CD4-positive, alpha-beta T cell treated with Interleukin-15 for 4 hours (primary cell): Measurements from ENCODE around the gene NEK8.
"Not testable (repeated sequence)": the region's sequence is repeated elsewhere in the genome, so short reads cannot be mapped to it uniquely, and the experiment has no call there.

Experiments
- DNase-seq: peaks from one replicate; pipeline ENCODE4 v3.0.0-alpha.2; 2020; ENCODE audit warnings: low spot score

The NEK8 gene

DNA sequence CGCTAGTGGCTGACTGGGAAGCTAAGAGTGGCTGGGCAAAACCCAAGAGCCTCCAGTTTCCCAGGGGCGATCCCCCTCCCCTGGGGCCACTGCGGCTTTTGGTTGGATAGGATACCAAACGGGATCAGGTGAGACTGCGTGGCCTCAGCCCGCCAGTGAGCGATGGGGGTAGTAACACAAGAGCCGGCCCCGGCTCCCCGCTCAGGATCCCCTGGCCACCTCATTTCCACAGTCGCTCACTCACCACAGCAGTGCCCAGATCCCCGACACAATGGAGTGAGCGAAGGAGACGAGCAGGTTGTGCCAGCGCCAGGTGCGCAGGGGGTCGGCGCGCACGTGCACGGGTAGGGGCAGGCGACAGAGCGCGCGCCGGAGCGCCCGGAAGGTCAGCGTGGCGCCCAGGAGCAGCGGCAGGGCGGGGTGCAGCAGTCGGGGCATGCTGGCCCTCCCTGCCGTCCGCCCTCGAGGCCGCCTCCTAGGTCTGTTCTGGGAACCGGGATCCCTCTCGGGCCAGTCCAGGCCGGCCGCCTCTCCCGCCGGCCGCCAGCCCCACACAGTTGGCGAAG is 2.8 kb upstream of the NEK8 start:
- DNase-seq, result no peak

DNA sequence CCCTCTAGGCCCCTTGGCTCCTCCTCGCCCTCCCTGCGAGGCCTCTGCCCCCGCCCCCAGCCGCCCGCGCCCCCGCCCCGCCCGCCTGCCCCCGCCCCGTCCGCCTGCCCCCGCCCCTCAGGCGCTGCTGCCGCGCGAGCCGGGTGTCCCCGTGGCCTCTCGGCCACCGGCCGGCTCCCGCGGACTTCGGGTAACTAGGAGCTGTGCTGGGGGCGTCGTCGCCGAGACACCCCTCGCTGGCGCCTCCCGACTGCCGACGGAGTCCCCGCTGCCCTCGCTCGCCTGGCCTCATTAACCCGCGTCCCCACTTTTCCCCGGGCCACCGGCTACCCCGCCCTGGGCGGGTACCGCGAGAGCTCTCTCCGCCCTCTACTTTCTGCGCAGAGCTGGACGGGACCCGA is 2.4 kb upstream of the NEK8 start, which contains the start of gene TLCD1:
TSS of gene TLCD1 (minus strand) at position 8 of the 401 bp plus-strand sequence. CDS start 136 bp downstream, outside the sequence.
- DNase-seq, result peak; percentile 59

DNA sequence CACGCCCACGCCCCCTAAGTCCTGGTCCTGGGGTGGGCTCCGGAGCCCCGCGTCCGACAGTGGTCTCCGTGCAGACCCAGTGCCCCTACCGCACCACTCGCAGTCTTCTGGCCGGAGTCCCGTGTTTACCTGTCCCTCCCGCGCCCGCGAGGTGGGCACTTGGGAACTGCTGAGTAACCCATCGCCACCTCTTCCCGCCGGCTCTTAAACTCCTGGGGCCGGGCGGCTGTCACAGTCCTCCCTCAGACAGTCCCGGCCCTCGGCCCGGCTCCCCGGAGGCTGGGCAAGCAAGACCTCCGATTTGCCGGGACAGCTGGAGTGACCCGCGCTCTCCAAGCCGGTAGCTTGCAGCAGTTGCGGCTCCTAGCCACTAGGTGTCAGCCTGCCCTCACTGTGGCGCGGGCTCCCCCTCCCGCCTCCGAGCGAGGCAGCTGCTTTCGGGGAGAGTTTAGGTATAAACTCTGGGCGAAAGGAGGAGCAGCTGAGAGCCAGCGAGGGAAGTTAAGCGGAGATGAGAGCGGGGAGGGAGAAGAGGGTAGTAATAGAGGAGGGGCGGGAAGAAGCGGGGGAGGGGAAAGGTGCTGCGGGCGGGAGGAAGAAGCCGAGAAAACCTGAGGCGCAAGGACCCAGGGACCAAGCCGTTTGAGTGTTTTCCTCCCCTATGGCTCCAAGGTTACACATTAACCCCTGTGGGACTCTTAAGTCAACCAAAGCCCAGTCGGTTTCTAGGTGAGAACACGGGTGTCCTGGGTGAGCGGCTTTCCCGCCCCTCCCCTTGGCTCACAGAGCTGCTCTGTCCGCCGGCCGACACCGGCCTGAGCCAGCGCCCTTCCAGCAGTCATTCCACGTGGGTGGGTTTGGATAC is 1.7 kb upstream of the NEK8 start:
- peak; percentile 91 for DNase-seq

DNA sequence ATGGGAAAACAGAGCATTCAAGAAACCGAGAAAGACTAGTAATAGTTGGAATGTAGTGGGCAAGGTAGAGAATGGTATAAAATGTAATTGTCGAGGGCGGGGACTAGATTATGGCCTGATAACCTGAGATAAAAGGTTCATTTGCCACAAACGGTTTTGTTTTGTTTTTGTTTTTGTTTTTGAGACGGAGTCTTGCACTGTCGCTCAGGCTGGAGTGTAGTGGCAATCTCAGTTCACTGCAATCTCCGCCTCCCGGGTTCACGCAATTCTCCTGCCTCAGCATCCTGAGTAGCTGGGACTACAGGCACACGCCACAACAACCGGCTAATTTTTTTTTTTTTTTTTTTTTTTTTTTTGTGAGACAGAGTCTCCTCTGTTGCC is 1.4 kb downstream of the NEK8 start:
- no peak for DNase-seq

DNA sequence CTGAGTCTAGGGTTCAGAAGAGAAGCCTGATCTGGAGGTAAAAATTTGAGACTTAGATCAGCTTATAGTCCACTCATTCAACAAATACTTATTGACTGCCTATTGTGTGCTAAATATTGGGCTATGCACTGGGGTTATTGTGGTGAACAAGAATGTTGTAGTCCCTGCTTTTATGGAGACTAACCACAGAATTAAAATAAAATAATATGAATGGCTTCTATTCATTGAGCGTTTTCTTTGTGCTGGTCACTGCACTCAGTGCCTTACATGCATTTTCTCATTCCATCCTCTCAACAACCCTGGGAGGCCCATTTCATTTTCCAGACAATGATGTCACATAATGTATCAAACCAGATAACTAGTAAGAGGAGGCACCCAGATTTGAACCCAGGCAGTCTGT is 4.8 kb downstream of the NEK8 start:
- DNase-seq, result no peak

DNA sequence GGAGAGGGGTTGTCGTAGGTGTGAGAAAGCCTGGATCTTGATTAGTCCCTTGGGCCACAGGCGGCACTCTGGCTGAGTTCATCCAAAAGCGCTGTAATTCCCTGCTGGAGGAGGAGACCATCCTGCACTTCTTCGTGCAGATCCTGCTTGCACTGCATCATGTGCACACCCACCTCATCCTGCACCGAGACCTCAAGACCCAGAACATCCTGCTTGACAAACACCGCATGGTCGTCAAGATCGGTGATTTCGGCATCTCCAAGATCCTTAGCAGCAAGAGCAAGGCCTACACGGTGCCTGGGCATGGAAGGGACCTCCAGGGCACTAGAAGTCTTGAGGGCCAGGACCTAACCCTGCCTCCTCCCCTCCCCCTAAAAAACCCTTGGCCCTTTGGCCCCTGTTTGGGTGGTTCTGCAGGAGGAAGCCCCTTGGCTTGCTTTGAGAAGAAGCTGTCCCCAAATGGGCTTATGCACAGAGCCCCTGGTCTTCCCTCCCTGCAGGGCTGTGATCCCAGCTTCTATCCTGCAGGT is 6.2 kb downstream of the NEK8 start:
- DNase-seq, result no peak

DNA sequence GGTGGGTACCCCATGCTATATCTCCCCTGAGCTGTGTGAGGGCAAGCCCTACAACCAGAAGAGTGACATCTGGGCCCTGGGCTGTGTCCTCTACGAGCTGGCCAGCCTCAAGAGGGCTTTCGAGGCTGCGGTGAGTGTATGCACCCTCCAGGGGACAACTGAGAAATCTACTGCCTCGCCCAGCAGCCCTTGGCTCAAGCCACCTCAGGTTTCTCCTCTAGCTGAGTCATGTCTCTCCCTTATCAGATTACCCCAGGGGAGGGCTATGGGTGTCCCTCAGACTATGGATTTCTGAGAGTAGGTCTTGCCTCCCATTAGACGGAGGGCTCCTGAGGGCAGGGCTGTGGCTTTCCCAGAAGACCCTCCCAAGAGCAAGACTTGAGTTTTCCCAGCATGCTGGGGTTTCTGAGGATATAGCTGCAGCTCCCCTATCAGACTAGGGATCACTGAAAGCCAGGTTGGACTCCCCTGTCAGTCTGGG is 6.7 kb downstream of the NEK8 start:
- no peak for DNase-seq

DNA sequence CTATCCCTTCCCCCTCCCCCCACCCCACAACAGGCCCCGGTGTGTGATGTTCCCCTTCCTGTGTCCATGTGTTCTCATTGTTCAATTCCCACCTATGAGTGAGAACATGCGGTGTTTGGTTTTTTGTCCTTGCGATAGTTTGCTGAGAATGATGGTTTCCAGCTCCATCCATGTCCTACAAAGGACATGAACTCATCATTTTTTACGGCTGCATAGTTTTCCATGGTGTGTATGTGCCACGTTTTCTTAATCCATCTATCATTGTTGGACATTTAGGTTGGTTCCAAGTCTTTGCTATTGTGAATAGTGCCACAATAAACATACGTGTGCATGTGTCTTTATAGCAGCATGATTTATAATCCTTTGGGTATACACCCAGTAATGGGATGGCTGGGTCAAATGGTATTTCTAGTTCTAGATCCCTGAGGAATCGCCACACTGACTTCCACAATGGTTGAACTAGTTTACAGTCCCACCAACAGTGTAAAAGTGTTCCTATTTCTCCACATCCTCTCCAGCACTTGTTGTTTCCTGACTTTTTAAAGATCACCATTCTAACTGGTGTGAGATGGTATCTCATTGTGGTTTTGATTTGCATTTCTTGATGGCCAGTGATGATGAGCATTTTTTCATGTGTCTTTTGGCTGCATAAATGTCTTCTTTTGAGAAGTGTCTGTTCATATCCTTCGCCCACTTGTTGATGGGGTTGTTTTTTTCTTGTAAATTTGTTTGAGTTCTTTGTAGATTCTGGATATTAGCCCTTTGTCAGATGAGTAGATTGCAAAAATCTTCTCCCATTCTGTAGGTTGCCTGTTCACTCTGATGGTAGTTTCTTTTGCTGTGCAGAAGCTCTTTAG is 7.6 kb downstream of the NEK8 start:
- DNase-seq, result not testable (repeated sequence)

- no peak for DNase-seq
Measured at GRCh38 chr17:28737316-28737715, 8.7 kb downstream of the NEK8 start.

GRCh38 chr17:28737770-28738679 is 9.4 kb downstream of the NEK8 start:
- DNase-seq, result no peak

GRCh38 chr17:28738680-28739384 is 10.2 kb downstream of the NEK8 start:
- DNase-seq, result peak; percentile 45

- DNase-seq, result no peak
Measured at GRCh38 chr17:28740406-28741357, 12.1 kb downstream of the NEK8 start.

DNA sequence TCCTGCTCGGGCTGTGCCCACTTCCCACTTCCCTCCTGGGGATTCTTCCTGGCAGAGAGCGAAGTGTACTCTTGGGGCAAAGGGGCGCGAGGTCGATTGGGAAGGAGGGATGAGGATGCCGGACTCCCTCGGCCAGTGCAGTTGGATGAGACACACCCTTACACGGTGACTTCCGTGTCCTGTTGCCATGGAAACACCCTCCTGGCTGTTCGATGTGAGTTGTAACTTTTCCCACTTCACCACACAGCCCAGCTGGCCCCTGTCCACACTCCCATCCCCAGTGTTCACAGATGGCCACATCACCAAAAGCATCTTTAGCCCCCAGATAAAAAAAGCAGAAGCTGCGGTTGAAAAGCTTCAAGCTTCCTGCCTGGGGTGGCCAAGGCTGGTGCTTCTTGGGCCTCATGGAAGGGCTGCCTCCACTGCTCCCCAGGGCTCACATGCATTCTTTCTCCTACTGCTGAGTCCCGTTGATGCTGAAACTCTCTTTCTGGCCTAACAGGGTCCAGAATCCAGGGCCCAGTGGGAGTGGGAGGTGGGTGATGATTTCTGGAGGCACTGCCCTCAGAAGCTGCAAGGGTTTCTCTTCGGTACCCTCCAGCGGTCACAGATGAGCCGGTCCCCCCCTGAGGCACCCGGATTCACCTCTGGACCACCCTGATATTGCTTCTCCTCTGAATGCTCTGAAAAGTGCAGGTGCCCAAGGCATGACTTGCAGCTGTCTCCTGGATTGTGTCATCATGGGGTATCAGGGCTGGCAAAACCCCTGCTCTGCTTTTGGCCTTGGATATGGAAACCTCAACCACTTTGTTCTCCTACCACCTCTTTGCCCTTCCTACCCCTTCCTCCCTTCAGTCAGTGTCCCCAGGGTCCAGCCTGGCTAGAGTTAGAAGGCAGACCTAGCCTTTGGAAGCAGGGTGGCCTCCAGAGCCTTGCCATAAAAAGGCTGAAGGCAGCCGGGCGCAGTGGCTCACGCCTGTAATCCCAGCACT is 13.1 kb downstream of the NEK8 start:
- DNase-seq, result no peak

DNA sequence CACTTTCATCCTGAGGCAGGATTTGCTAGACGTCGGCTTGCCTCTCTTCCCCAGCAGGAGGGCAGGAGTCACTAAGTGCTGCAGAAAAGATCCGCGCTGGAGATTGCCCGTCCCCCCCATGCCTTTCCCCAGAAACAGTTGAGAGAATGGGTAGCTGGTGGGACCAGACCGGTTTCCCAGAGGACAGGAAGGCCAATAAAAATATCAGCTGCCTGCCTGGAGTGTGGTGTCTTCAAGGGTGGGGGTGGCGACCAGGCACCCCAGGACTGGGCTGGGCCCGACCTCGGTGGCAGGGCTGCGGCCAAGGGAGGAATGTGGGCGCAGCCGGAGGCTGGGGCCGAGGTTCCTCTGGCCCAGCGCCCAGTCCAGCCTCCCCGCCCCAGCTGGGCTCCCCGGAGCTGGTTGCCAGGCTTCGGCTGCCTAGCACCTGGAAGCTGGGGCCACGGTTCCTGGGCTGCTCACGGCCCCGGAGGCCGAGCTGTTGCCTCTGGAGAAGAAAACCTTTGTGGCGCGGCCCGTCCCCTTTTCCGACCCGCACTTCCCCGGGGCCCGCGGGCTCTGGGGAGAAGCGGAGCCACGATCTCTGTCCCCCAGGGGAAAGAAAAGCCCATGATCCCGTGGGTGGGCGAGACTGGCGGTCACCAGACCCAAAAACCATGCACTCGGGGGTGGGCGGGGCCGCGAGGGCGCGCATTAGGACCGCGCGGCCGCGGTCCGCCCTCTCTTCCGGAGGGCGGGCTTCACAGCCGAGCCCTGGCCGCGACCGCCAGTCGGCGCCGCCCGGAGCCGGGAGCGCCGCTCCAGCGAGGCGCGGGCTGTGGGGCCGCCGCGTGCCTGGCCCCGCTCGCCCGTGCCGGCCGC is 14.9 kb downstream of the NEK8 start, which contains the start of gene TRAF4:
TSS of gene TRAF4 (plus strand) at position 769 of the 861 bp plus-strand sequence. CDS start 102 bp downstream, outside the sequence.
- peak; percentile 62 for DNase-seq

GRCh38 chr17:28744104-28744971 is 15.8 kb downstream of the NEK8 start:
- peak; percentile 53 for DNase-seq
